Esophagus muscularis mucosa (tissue), 4 donors: ENCODE data around the gene DMRTC2.

Experiments
- EP300 ChIP-seq: sonication (generic); formaldehyde crosslinking; IDR thresholded peaks from one replicate; pipeline ENCODE4 v1.6.1; 2017; ENCODE audit warnings: antibody characterized with exemption
- POLR2A ChIP-seq: fragments of 450-650 bp; IDR thresholded peaks from one replicate; pipeline ENCODE4 v1.6.1; 2017; ENCODE audit warnings: antibody characterized with exemption, moderate library complexity, mild to moderate bottlenecking, low read depth
- POLR2AphosphoS5 ChIP-seq, 2 donors: sonication (generic); formaldehyde crosslinking; IDR thresholded peaks; one replicate each; pipeline ENCODE4 v1.6.1; 2017; ENCODE audit warnings: antibody characterized with exemption in 2 of 2
- TF ChIP-seq, protein P1 (sequence below), 3 experiments: fragments of 200-600 bp in 2 of 3; fragments of 450-650 bp in 1 of 3; sonication (generic) in 2 of 3; IDR thresholded peaks; one replicate each; pipeline ENCODE4 v1.5.1; 2017 to 2019; ENCODE audit warnings: antibody characterized with exemption in 3 of 3, mild to moderate bottlenecking in 2 of 3, moderate library complexity in 1 of 3

DNA sequence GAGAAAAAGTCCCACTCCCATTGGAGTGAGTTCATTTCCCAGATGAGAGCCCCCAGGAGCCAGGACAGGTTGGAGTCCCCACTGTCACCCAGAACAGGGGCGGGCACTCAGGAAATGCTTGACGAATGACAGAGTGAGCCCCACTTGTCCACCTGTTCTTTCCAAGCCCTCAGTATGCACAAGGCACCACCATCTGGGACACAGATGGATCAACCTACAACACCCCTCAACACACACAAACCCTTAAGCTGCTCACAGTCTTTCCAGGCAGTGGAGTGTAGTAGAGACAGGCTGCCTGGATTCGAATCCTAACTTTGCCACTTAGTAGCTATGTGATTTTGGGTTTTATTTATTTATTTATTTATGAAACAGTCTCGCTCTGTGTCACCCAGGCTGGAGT lies 46.1 kb downstream of the DMRTC2 start:
- TF ChIP-seq, protein P1, sequence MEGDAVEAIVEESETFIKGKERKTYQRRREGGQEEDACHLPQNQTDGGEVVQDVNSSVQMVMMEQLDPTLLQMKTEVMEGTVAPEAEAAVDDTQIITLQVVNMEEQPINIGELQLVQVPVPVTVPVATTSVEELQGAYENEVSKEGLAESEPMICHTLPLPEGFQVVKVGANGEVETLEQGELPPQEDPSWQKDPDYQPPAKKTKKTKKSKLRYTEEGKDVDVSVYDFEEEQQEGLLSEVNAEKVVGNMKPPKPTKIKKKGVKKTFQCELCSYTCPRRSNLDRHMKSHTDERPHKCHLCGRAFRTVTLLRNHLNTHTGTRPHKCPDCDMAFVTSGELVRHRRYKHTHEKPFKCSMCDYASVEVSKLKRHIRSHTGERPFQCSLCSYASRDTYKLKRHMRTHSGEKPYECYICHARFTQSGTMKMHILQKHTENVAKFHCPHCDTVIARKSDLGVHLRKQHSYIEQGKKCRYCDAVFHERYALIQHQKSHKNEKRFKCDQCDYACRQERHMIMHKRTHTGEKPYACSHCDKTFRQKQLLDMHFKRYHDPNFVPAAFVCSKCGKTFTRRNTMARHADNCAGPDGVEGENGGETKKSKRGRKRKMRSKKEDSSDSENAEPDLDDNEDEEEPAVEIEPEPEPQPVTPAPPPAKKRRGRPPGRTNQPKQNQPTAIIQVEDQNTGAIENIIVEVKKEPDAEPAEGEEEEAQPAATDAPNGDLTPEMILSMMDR (IDR thresholded peaks at IDR 0.05): no peak
- no peak for TF ChIP-seq EP300
- TF ChIP-seq POLR2A: no peak
- TF ChIP-seq POLR2AphosphoS5 (IDR thresholded peaks at IDR 0.05): no peak
